LNCAP (cell line): ENCODE measurements around the gene THBS1.

Experiments used
- TF ChIP-seq, protein P1 (sequence below): fragments of 450-650 bp; IDR thresholded peaks from 2 replicates; pipeline ENCODE4 v1.5.1; 2017; ENCODE audit warnings: mild to moderate bottlenecking

THBS1 gene

DNA sequence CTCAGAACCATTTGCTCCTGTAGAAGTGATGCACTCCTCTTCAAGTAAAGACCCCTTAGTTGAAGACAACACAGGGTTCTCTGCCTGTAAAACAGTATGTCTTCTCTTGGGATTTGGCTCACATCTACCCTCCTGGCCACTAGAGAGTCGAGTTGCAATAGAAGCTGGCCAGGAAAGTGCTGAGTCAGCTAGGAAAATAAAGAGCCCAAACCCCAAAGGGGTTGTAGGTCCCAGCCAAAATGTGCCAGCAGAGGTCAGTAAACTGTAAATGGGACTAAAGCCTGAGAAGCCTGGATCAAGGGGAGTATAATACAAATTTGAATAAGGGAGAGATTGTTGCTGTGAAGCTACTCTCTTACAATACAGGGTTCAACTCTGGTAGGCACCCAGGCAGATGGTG, 37.2 kb upstream of the THBS1 start:
- TF ChIP-seq, protein P1, sequence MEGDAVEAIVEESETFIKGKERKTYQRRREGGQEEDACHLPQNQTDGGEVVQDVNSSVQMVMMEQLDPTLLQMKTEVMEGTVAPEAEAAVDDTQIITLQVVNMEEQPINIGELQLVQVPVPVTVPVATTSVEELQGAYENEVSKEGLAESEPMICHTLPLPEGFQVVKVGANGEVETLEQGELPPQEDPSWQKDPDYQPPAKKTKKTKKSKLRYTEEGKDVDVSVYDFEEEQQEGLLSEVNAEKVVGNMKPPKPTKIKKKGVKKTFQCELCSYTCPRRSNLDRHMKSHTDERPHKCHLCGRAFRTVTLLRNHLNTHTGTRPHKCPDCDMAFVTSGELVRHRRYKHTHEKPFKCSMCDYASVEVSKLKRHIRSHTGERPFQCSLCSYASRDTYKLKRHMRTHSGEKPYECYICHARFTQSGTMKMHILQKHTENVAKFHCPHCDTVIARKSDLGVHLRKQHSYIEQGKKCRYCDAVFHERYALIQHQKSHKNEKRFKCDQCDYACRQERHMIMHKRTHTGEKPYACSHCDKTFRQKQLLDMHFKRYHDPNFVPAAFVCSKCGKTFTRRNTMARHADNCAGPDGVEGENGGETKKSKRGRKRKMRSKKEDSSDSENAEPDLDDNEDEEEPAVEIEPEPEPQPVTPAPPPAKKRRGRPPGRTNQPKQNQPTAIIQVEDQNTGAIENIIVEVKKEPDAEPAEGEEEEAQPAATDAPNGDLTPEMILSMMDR = no peak; the same call in 1 of the 2 replicates

DNA sequence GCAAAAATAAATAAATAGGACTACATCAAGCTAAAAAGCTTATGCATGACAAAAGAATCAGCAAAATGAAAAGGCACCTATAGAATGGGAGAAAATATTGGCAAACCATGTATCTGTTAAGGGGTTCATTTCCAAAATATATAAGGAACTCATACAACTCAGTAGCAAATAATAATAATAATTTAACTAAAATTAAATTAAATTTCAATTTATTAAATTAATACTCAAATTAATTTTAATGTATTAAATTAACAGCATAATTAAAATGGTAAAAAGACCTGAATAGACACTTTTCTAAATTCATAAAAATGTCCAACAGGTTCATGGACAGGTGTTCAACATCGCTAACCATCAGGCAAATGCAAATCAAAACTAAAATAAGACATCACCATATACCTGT, 34.0 kb upstream of the THBS1 start:
- TF ChIP-seq, protein P1 = no peak

DNA sequence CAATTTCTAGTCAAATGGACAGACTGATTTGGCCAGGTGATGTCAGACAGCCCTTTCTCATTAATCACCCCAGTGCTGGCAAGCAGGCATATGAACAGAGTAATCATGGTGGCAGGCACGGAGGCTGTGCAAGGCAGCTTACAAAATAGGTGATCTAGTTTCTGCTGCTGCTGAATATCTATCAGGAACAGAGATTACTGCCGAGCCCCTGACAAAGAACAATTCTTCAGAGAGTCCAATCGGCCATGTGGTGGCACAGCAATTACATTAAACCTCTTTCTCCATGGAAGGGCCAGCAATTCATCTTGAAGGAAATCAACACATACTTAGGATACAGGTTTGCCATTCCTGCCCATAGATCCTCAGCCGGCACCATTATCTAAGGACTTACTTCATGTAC, 32.3 kb upstream of the THBS1 start:
- TF ChIP-seq, protein P1 = no peak

DNA sequence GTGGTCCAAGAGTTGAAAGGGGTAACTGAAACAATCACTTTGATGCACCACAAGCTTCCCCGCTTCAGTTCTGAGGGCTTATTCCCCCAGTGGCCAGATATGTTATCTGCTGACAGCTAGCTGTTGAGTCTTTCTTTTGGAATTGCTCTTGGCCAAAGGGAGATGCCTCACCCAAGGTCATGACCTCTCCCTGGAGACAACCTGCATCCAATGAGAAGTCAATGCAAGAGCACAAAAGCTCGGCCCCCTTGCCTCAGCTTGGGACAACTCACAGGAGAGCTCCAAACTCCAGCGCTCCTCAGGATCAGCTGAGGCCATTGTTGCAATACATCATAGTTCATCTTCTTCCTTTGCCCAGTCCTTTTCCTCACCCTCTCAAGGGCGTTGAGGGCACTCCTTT, 31.0 kb upstream of the THBS1 start:
- TF ChIP-seq, protein P1 = no peak

DNA sequence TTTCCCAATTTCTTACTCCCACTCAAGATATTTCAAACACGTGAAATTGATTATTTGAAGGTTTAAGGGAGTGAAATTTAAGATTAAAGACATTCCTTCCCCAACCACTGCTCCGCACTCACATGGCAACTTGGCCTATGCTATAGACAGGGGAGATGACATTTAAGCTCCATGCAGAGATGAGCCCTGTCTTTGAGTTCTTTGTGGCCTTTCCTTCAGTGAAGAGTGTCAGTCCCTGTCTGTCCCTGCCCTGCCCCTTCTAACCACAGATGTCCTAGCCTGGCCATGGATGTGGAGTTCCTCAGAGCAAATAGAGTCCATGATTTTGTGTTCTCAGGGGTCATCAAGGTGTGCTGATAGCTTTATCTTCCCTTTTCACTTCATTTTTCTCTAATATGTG, 29.4 kb upstream of the THBS1 start:
- TF ChIP-seq, protein P1 = no peak

DNA sequence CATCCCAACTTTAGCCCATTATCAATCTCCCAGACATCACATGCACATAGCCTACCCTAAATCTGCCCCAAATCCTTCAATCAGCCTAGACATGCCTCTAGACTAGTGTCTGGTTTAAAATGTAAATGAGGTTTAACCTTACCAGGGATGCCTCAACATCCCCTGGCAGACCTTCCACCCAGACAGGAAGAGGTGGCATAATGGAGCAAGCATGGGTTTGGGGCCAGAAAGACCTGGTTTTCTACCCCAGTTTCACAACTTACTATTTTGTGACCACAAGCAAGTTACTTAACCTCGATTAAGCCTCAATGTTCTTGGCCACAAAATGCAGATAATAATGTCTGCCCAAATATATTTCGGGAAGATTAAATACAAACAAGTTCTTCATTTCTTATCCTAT, 28.3 kb upstream of the THBS1 start:
- TF ChIP-seq, protein P1 = no peak

DNA sequence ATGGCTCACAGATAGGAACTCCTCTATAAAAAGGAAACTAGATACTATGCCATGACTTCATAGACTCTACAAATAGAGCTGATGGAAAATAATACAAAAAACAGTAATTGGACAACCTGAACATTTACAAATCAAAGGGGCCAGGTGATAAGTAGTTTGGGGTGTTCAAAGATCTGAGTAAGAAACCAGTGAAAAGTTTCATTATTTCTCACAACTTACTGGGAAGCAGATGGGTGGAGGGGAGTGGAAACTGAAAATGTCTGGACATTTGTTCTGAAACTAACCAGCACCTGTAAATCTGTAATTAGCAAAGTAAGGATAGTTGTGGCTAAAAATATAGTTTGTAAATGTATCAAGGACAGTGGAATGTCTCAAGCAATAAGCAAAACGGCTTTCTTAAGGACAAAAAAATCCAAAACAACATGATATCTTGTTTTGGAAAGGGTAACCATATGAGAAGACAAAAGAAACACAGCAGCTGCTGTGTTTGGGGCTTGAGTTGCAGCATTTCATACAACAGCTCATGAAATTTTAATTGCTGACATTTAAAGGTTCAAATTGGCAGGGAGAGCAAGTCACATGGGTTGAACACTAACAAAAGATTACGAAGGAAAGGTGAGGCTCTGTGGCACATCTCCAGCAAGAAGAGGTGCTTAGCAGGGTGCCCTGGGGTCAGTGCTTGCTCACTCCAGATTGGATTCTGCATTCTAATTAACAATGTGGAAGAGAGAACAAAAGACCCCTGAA, 26.8 kb upstream of the THBS1 start:
- TF ChIP-seq, protein P1 = no peak
